Esophagus squamous epithelium (tissue), 5 donors: ENCODE results near the gene C21orf91. TPM values are rescaled to one million over a fixed set of nuclear protein-coding genes. Genes with fewer than 3 reads are reported as not detected.

Experiments
- DNase-seq: peaks from one replicate; lab custom pipeline; 2025; lab: John Stamatoyannopoulos, UW
- H3K27ac ChIP-seq, 4 donors: fragments of 200-600 bp; sonication (generic); one replicate each; pipeline ENCODE4 v1.5.1; 2016 to 2019; ENCODE audit warnings: mild to moderate bottlenecking in 1 of 4
- H3K27me3 ChIP-seq, 4 donors: fragments of 200-600 bp; sonication (generic); 1 replicate in 3 of 4; 2 replicates in 1 of 4; pipeline versions ENCODE4 v1.5.1 to v1.6.0; 2017 to 2021; ENCODE audit warnings: antibody characterized with exemption in 1 of 4
- H3K36me3 ChIP-seq, 3 donors: fragments of 200-600 bp; sonication (generic); one replicate each; pipeline ENCODE4 v1.5.1; 2016 to 2019
- H3K4me1 ChIP-seq, 3 donors: fragments of 200-600 bp; sonication (generic); one replicate each; pipeline ENCODE4 v1.5.1; 2017 to 2019
- H3K4me3 ChIP-seq, 4 donors: fragments of 200-600 bp; sonication (generic); 1 replicate in 3 of 4; 2 replicates in 1 of 4; pipeline ENCODE4 v1.5.1; 2016 to 2019; ENCODE audit warnings: mild to moderate bottlenecking in 2 of 4, moderate library complexity in 1 of 4
- H3K9me3 ChIP-seq, 3 donors: fragments of 200-600 bp; sonication (generic); one replicate each; pipeline ENCODE4 v1.5.1; 2016 to 2019
- POLR2A ChIP-seq, 4 donors: fragments of 450-650 bp; IDR thresholded peaks; one replicate each; pipeline ENCODE4 v1.6.1; 2017; ENCODE audit warnings: antibody characterized with exemption in 4 of 4, mild to moderate bottlenecking in 4 of 4, moderate library complexity in 3 of 4
- WGBS, 2 donors: methylation state at CpG; one replicate each; pipeline ENCODE4 v1.1.5; 2018; 5-methylcytosine and 5-hydroxymethylcytosine counted together
- intact Hi-C: fragments of 100-400 bp; cut with DNase I; formaldehyde crosslinking; loops from one replicate; pipeline ENCODE4 v1.15.0; 2022
- total RNA-seq, 4 donors: library from RNA; depleted of rRNA; stranded (reverse); fragments of >200 nt; gene quantifications; one replicate each; pipeline ENCODE4 v1.1.0, GENCODE V29; 2016
- TF ChIP-seq, protein P1 (sequence below), 6 experiments: fragments of 450-650 bp in 4 of 6; fragments of 200-600 bp in 2 of 6; sonication (generic) in 2 of 6; IDR thresholded peaks; one replicate each; pipeline ENCODE4 v1.5.1; 2016 to 2019; ENCODE audit warnings: antibody characterized with exemption in 6 of 6, mild to moderate bottlenecking in 4 of 6, moderate library complexity in 4 of 6
- donor health status: DM: yes; HTN: yes; CAD: no.

The C21orf91 gene
- total RNA-seq, result 10 to 100 TPM in 3 of 4 donors, 1 to 10 TPM in 1; 4.2 to 16.5 (median 12.8) TPM

DNA sequence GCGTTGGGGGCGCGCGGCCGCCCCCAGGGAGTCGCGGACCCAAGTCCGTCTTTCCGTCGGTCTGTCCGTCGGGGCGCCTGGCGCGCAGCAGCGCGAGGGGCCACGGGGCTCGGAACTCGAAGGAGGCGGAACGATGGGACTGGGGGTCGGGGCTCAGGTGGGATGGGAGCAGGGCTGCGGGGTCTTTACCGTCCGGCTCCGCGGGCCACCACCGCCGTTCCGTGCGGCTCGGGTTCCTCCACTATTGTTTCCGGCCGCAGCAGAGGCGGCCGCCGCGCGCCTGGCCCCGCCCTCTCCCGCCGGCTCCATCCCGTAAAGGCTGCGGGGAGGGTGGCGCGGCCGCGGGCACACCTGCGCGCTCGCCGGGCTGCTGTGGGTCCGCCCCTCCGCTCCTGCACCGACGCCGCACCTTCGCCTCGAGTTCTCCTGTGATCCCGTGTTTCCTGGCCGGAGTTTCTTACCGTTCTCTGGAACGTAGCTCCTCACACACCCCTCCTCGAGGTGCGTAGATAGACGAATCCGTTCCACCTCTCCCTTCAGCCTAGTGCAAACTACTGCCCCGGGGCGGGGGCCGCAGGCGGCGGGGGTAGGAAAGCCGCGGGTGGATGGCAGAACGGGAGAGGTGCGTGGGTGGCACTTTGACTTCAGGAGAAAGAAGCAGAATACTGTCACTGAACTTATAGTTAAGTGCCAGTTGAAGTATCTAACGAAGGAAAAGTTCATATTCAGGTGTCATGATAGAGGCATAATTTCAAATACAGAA is at the start of gene C21orf91:
Gene C21orf91, minus strand, starts transcription at position 243 of the 763 bp plus-strand sequence. CDS start 1,038 bp downstream, outside the sequence.
- Histone ChIP-seq H3K4me1 (peaks cover 0 to 54% (median 17%) of the 10 kb centered on the region in 3 donors), H3K27me3 (no peaks in the 10 kb centered on the region), H3K9me3 (no peaks in the 10 kb centered on the region), H3K27ac (peak within 1 kb of the TSS; percentile 92 to 96 (median 94)), H3K36me3 (peaks cover 0 to 15% (median 0%) of the 10 kb centered on the region in 3 donors), H3K4me3 (peak within 1 kb of the TSS; percentile 81 to 98 (median 92))
- TF ChIP-seq POLR2A (IDR thresholded peaks at IDR 0.05), result peak in 3 of 4 donors; percentile 47 to 97 (median 89)
- TF ChIP-seq, protein P1, sequence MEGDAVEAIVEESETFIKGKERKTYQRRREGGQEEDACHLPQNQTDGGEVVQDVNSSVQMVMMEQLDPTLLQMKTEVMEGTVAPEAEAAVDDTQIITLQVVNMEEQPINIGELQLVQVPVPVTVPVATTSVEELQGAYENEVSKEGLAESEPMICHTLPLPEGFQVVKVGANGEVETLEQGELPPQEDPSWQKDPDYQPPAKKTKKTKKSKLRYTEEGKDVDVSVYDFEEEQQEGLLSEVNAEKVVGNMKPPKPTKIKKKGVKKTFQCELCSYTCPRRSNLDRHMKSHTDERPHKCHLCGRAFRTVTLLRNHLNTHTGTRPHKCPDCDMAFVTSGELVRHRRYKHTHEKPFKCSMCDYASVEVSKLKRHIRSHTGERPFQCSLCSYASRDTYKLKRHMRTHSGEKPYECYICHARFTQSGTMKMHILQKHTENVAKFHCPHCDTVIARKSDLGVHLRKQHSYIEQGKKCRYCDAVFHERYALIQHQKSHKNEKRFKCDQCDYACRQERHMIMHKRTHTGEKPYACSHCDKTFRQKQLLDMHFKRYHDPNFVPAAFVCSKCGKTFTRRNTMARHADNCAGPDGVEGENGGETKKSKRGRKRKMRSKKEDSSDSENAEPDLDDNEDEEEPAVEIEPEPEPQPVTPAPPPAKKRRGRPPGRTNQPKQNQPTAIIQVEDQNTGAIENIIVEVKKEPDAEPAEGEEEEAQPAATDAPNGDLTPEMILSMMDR (IDR thresholded peaks at IDR 0.05), result no peak
- intact Hi-C loops, result no loop called here
- 0% methylated on average over 1 to 7 of the region's 78 CpGs for WGBS, 2 donors
- DNase-seq, result peak; percentile 43

DNA sequence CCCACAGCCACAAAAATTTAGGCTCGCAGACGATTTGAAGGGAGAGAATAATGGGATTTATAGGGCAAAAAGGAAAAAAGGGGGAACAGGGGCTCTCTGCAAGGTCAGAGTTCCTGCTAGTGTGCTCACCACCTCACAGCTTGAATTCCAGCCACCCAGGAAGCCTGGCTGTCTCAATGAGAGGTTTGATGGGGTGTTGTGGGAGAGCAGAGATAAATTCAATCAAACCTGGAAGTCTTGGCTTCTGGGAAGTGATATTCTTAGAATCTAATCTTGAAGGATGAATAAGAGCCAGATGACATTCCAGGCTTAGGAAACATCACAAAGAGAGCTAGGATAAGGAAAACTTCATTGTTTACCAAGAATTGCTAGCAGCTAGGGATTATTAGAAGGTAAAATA is 47.4 kb upstream of the C21orf91 start:
- Histone ChIP-seq H3K36me3 (no peaks in the 10 kb centered on the region), H3K4me3 (no peak overlapping the region), H3K4me1 (no peaks in the 10 kb centered on the region), H3K27me3 (no peaks in the 10 kb centered on the region), H3K27ac (no peak overlapping the region), H3K9me3 (no peaks in the 10 kb centered on the region)
- DNase-seq, result no peak
- TF ChIP-seq, protein P1 (IDR thresholded peaks at IDR 0.05), result no peak
- TF ChIP-seq POLR2A (IDR thresholded peaks at IDR 0.05), result no peak
- intact Hi-C loops, result no loop called here
- 83 to 88% methylated on average over 2 of the region's 2 CpGs for WGBS, 2 donors

DNA sequence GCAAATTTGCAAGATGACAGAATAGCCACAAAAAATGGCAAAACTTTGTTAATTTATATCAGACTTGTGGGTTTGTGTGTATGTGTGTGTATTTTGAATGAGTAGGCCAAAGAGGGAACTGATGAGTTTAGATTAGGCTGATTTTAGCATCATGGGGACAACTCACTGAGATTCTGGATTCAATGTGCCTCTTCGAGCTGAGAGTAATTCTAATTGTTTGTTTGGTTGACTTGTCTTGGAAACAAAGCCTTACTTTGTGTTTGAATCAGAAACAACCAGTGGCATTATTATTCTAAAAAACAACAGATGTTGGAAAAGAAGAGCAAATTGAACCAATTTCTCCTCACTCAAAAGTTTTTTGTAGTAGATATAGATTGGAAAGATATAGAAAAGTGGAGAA is 40.5 kb upstream of the C21orf91 start:
- Histone ChIP-seq H3K9me3 (no peaks in the 10 kb centered on the region), H3K4me1 (no peaks in the 10 kb centered on the region), H3K36me3 (no peaks in the 10 kb centered on the region), H3K4me3 (no peak overlapping the region), H3K27ac (no peak overlapping the region), H3K27me3 (no peaks in the 10 kb centered on the region)
- WGBS, 2 donors, result 73 to 88% methylated on average over 1 of the region's 1 CpG
- intact Hi-C loops, result no loop called here
- DNase-seq, result no peak
- TF ChIP-seq, protein P1 (IDR thresholded peaks at IDR 0.05), result no peak
- TF ChIP-seq POLR2A (IDR thresholded peaks at IDR 0.05), result no peak

DNA sequence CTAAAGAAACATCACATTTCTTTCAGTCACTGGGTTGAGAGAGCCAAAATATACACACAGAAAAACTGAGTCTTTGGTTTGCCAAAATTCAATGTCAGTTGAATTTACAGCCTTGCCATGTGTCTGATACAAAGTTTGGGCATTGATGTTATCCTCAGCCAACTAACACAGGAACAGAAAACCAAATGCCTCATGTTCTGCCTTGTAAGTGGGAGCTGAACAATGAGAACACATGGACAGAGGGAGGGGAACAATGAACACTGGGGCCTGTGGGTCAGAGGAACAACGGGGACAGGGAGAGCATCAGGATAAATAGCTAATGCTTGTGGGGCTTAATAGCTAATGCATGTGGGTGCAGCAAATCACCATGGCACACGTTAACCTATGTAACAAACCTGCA is 39.6 kb upstream of the C21orf91 start:
- Histone ChIP-seq H3K4me1 (no peaks in the 10 kb centered on the region), H3K36me3 (no peaks in the 10 kb centered on the region), H3K4me3 (no peak overlapping the region), H3K27me3 (no peaks in the 10 kb centered on the region), H3K27ac (no peak overlapping the region), H3K9me3 (no peaks in the 10 kb centered on the region)
- WGBS, 2 donors, result 81 to 87% methylated on average over 2 of the region's 2 CpGs
- intact Hi-C loops, result no loop called here
- DNase-seq, result no peak
- TF ChIP-seq, protein P1 (IDR thresholded peaks at IDR 0.05), result no peak
- TF ChIP-seq POLR2A (IDR thresholded peaks at IDR 0.05), result no peak

DNA sequence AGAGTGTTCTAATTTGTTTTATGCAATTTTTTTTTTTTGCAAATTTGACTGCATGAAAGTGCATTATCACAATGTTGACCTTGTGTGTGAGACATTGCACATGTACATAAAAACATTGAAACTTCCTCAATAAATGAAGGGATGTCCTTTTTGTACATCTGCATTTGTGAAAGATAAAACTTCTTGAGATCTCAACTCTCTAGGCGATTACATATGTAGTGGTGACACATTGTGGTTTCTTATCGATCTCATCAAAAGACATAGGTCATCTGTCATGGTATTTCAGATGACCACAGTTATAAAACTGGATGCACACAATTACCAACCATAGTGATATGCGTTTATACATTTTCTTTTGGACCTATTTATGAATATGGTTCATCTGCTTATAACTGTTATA is 35.6 kb upstream of the C21orf91 start:
- no peak for TF ChIP-seq POLR2A (IDR thresholded peaks at IDR 0.05)
- TF ChIP-seq, protein P1 (IDR thresholded peaks at IDR 0.05), result no peak
- 88 to 92% methylated on average over 3 of the region's 3 CpGs for WGBS, 2 donors

More for the DNA sequence above, 35.6 kb upstream of the C21orf91 start:
- H3K27me3 ChIP-seq, result no peaks in the 10 kb centered on the region
- H3K36me3 ChIP-seq, result no peaks in the 10 kb centered on the region
- H3K27ac ChIP-seq, result no peak overlapping the region
- no peak for DNase-seq
- intact Hi-C loops, result no loop called here
- H3K4me1 ChIP-seq, result no peaks in the 10 kb centered on the region
- H3K9me3 ChIP-seq, result peaks cover 0 to 3% (median 0%) of the 10 kb centered on the region in 3 donors
- H3K4me3 ChIP-seq, result no peak overlapping the region
